Activated T-cell treated with anti-CD3 and anti-CD28 coated beads, Interleukin-2, amount 50 U/mL, for 48 hours (primary cell): Measurements from ENCODE around the gene LRRC2.

Experiments
- DNase-seq, 2 experiments: peaks; one replicate each; pipeline ENCODE4 v3.0.0-alpha.2; 2020

Gene LRRC2

DNA sequence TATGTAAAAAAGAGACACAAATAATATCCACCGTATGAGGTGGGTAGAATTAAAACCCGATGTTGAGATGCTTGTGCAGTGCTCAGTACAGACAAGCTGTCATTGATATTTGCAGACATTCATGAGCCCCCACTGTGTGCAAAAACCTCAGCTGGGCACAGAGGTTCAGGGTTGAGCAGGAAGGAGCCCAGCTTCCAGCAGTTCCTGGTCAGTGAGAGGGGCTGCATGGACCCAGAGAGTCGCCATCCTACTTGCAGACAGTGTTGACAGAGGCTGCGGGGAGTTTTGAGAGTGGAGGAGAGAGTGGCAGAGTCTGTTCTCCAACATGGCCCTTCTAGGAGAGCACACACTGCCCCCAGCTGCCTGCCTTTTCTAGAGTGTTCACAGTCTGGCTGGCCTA lies 95.3 kb downstream of the LRRC2 start:
- no peak for DNase-seq

DNA sequence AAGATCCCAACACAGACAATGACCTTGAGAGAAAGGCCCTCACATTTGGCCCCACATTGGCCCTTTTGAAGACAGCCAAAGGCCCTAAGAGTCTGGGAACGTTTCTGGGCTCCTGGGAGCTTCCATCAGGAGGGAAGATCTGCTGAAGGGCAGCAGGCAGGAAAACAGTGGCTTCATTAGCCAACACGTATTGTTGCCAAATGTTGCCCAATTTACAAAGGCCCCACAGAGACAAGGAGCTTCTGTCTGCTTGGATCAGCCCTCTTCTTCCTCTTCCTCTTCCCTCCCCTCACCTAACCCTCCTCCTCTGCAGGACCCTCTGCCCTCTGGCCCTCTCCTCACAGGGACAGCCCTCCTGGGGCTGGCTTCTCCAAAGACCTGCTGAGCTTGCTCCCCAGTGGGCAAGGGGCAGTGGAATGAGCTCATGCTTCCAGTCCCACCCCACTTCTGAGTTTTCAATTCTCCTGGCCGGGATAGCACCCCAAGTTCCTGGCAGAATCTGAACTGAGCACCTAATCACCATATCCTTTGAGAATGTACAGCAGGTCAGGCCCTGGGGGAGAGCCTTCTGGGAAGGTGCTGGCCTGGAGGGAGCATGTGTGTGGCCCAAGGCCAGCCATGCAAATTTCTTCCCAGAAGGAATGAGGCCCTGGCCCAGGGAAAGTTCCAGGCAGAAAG lies 96.3 kb downstream of the LRRC2 start:
- DNase-seq = no peak

DNA sequence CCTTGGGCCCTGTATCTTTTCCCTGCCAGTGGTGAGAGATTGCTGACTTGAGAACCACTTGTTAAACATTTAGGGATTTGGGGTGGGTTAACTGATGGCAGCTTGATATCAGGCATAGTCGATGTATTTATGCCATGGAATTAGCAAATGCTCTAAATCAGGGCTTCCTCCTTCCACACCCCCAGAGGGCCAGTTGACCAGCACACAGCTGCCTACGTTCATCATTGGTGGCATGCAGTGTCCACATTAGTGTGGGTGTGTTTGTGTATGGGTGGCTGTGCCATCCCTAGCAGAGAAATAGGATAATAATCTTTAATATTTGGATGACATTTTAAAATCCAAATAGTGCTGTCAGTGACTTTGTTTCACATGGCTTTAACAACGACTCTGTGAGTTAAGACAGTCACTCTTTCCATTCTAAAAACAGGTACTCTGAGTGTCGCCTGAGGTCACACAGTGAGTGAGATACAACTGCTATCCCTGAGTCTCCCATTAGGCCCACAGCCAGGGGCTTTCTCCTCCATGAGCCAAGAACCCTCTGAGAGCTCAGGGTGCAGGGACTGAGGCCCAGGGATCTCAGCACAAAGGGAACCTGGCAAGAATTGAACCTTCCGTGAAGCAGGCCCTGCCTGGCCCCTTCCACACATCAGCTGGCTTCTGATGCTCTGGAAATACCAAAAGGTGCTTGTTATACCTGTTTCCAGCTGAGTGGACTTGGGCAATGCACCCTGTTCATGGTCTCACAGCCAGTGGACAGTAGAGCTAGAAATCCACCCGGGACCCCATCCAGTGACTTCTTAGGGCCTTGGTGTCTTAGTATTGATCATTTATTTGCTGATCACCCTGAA lies 97.1 kb downstream of the LRRC2 start:
- no peak for DNase-seq

DNA sequence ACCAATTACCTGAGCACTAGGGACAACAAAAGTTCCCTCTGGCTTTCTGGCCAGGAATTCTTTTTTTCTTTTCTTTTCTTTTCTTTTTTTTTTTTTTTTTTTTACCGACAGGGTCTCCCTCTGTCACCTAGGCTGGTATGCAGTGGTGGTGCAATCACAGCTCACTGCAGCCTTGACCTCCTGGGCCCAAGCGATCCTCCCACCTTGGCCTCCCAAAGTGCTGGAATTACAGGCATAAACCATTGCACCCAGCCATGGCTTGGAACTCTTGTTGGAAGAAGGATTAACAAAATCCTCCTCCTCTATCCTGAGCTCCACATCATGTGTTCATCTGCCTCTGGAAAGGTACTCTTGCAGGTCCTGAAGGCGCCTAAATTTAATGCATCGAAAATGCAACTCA lies 98.5 kb downstream of the LRRC2 start:
- no peak for DNase-seq

DNA sequence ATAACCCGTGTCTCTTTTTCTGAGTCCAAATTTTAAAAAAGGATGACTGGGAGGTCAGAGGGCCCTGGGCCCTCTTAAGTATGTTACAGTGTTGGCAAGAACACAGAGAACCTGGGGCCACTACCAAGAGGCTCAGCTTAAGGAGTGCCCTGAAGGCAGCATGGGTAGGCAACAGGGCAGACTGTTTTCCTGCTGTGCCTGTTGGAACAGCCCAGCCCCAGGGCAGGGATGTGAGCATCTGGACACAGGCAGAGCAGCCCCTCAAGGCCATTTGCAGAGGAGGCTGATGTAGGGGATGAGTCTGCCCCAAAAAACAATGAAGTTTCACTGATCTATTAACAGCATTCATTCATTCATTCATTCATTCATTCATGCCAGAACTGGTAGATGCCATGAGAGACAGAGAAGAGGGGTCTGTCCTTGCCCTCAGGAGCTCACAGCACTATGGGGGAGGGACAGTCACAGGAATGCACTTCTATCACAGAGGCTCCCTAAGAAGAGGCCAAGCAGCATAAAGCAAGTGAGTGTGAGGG lies 99.2 kb downstream of the LRRC2 start:
- no peak for DNase-seq

DNA sequence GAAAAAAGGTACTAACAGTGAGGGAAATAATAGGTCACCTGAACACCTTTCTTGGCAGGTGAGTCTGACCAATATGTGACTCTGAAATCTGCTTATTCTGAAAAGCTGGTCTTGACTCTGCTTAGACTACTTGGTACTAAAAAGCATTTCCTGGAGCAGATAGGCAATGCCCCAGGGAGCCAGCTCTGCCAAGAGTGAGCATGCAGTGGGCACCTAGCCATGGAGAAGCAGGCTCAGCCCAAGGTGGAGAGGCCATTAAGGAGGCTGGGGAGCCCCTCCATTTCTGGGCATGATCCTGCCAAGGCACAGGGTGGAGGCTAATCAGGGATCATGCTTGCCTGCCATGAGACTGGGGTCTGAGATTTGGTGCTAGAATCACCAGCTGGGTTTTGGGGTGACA lies 99.8 kb downstream of the LRRC2 start:
- no peak for DNase-seq
